ENCODE results near the gene ADCY2. TPM values are rescaled to one million over a fixed set of nuclear protein-coding genes. Genes with fewer than 3 reads are reported as not detected.
A peak's percentile ranks its signal among the peaks of the same experiment; 100 is the strongest.

The ADCY2 gene
- total and polyA plus RNA-seq, 9 donors = 4.0 to 22.8 (median 8.3) TPM

DNA sequence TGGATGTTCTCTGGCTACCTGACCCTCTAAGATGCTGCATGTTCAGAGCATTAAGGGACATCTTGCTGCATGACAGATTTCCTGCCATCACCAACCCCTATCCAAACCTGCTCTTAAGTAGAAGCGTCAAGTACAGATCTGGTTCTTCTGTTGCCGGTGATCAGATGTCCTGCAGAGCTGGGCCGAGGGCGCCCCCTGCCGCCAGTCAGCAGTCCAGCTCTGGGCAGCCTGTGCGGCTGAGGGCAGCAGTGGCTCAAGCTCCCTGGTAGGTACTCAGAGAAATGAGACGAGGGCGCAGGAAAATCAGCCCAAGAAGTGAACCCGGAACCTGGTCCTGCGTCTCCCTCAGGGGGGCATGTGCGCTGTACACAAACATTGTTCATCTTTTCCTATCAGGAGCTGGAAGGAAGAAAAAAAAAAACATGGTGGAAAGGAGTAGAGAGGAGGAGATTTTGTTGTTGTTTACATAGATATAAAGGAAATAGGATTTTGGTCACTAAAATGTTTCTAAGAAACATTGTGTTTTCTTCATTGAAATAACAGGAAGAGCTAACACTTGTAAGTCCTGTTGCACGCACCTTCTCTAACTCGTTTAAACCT, 359.2 kb downstream of the ADCY2 start:
- H3K9me3 ChIP-seq = no peaks in the 10 kb centered on the region
- WGBS, 3 donors = 27 to 29% (median 29%) methylated on average over 13 of the region's 13 CpGs
- H3K4me1 ChIP-seq (ENCODE audit: insufficient read depth) = no peaks in the 10 kb centered on the region
- H3K4me3 ChIP-seq = no peak overlapping the region
- H3K36me3 ChIP-seq = no peaks in the 10 kb centered on the region
- peak; percentile 28 to 71 (median 62) for DNase-seq
- TF ChIP-seq POLR2A (IDR thresholded peaks at IDR 0.05) = no peak
- TF ChIP-seq, protein P1, sequence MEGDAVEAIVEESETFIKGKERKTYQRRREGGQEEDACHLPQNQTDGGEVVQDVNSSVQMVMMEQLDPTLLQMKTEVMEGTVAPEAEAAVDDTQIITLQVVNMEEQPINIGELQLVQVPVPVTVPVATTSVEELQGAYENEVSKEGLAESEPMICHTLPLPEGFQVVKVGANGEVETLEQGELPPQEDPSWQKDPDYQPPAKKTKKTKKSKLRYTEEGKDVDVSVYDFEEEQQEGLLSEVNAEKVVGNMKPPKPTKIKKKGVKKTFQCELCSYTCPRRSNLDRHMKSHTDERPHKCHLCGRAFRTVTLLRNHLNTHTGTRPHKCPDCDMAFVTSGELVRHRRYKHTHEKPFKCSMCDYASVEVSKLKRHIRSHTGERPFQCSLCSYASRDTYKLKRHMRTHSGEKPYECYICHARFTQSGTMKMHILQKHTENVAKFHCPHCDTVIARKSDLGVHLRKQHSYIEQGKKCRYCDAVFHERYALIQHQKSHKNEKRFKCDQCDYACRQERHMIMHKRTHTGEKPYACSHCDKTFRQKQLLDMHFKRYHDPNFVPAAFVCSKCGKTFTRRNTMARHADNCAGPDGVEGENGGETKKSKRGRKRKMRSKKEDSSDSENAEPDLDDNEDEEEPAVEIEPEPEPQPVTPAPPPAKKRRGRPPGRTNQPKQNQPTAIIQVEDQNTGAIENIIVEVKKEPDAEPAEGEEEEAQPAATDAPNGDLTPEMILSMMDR (IDR thresholded peaks at IDR 0.05) = peak; percentile 27 to 47 (median 41)
- no peak for TF ChIP-seq EP300 (IDR thresholded peaks at IDR 0.05)
- intact Hi-C loops (cut with DNase I) = loop anchor here in 2 of 4 donors (10.0 kb wide), 3 partner anchors 370 to 990 kb away; no protein-coding TSS in a partner anchor
- H3K27me3 ChIP-seq = no peaks in the 10 kb centered on the region
- no peak overlapping the region for H3K27ac ChIP-seq

DNA sequence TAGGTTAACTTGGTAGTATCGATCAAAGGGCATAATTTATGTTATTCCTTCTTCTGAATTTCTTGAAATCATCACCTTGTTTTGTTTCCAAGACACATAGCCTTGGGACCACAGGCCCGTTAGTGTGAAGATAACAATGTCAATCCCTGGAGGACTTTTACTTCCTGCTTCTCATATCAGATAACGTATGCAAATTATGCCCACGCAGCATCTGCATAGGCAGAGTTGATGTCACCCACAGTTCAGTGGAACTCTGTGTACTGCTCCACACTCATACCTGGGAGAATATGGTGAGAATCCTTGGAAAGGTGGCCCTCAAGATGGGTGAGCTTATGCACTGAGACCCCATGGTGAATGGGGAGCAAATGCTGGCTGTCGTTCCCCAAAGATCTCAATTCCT, 360.0 kb downstream of the ADCY2 start:
- TF ChIP-seq POLR2A (IDR thresholded peaks at IDR 0.05) (no peak), EP300 (IDR thresholded peaks at IDR 0.05) (no peak)
- TF ChIP-seq, protein P1 (IDR thresholded peaks at IDR 0.05) = no peak
- no peak overlapping the region for H3K27ac ChIP-seq
- H3K27me3 ChIP-seq = no peaks in the 10 kb centered on the region
- no peaks in the 10 kb centered on the region for H3K4me1 ChIP-seq (ENCODE audit: insufficient read depth)
- WGBS, 3 donors = 76 to 82% (median 79%) methylated on average over 5 of the region's 5 CpGs
- H3K9me3 ChIP-seq = no peaks in the 10 kb centered on the region
- intact Hi-C loops (cut with DNase I) = loop anchor here in 2 of 4 donors (10.0 kb wide), 3 partner anchors 371 to 991 kb away; no protein-coding TSS in a partner anchor
- no peaks in the 10 kb centered on the region for H3K36me3 ChIP-seq
- DNase-seq = no peak
- H3K4me3 ChIP-seq = no peak overlapping the region

DNA sequence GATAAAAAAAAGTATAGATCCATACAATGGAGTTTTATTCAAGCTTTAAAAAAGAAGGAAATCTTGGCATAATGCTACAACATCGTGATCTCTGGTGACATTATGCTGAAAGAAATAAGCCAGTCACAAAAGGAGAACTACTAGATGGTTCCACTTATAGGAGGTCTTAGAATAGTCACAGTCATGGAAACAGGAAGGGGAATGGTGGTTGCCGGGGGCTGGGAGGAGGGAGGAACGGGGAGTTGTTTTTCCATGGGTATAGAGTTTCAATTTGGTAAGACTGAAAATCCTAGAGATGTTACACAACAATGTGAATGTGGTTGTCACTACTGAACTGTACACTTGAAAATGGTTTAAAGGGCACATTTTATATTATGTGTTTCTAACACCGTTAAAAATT, 360.5 kb downstream of the ADCY2 start:
- no peaks in the 10 kb centered on the region for H3K4me1 ChIP-seq (ENCODE audit: insufficient read depth)
- H3K9me3 ChIP-seq = no peaks in the 10 kb centered on the region
- H3K4me3 ChIP-seq = no peak overlapping the region
- no peak for DNase-seq
- WGBS, 3 donors = 68 to 78% (median 73%) methylated on average over 4 of the region's 4 CpGs
- H3K36me3 ChIP-seq = no peaks in the 10 kb centered on the region
- H3K27ac ChIP-seq = no peak overlapping the region
- no peaks in the 10 kb centered on the region for H3K27me3 ChIP-seq
- no peak for TF ChIP-seq POLR2A (IDR thresholded peaks at IDR 0.05)
- TF ChIP-seq EP300 (IDR thresholded peaks at IDR 0.05) = no peak
- TF ChIP-seq, protein P1 (IDR thresholded peaks at IDR 0.05) = no peak
- intact Hi-C loops (cut with DNase I) = loop anchor here in 2 of 4 donors (10.0 kb wide), 3 partner anchors 372 to 992 kb away; no protein-coding TSS in a partner anchor

DNA sequence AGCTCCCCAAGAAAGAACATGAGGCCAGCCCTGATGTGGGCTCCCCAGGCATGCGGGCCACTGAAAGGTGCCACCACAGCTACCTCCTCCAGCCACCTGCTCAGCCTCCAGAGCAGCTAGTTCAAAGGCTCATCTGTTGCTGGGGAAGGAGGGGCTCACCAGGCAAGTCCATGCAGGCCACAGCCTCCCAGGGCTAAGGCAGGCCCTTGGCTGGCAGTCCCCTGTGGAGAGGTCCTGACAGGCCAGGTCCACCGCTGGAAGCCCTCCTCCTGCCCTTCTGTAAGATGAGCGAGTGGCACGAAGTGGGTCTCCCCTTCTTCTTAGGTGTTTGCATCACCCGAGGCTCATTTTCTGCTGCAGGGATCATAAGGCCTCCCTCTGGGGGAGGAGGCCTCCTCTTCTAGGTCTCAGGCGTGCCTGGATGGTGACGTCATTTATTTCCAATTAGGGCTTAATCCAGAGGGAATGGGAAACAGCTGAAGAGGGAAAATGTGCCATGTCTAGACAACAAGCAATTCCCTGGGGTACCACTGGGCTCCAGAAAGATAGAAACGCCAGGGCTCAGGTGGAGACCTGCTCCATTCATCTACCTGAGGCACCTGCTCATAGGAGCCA, 363.4 kb downstream of the ADCY2 start:
- Histone ChIP-seq H3K4me3 (no peak overlapping the region), H3K9me3 (no peaks in the 10 kb centered on the region), H3K27ac (no peak overlapping the region), H3K36me3 (no peaks in the 10 kb centered on the region), H3K27me3 (no peaks in the 10 kb centered on the region), H3K4me1 (ENCODE audit: insufficient read depth) (no peaks in the 10 kb centered on the region)
- intact Hi-C loops (cut with DNase I) = loop anchor here in 2 of 4 donors (10.0 kb wide), 3 partner anchors 375 to 995 kb away; no protein-coding TSS in a partner anchor
- 81 to 86% (median 82%) methylated on average over 8 of the region's 8 CpGs for WGBS, 3 donors
- DNase-seq = no peak
- TF ChIP-seq EP300 (IDR thresholded peaks at IDR 0.05) (no peak), POLR2A (IDR thresholded peaks at IDR 0.05) (no peak)
- TF ChIP-seq, protein P1 (IDR thresholded peaks at IDR 0.05) = no peak
